ENCODE data around the gene PHACTR3.

PHACTR3 gene

DNA sequence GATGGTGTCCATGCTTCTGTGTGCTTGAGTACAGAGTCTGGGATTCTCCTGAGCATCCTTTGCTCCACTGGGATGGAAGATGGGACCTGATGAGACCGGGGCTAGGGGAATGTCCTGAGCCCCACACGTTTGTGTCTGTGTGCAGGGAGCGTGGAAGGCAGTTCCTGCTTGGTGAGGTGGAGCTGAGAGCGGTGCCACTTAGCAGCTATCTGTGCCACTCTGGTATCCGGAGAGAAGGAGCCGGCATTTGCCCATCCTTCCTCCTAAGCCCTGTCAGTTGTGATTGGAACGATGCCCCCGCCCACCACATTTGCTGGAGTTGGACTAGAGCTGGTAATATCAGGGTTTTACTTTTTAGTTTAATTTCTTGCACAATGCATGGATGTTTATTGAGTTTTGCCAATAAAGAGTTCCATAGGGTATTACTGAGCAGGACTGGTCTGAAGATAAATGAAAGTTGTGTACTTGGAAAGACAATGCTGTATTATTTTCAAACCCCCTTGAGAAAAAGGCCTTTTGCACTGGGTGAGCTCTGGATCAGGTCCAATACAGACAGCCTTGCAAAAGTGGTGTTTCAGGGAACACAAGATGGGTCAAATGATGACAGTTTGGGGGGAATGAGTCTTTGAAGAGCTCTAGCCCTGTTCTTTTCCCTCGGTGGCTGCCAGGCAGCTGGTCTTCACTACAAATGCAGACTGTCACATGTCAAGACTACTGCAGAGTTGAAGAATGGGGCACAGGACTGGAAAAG, 198.3 kb downstream of the PHACTR3 start:
- TF ChIP-seq, protein P1, sequence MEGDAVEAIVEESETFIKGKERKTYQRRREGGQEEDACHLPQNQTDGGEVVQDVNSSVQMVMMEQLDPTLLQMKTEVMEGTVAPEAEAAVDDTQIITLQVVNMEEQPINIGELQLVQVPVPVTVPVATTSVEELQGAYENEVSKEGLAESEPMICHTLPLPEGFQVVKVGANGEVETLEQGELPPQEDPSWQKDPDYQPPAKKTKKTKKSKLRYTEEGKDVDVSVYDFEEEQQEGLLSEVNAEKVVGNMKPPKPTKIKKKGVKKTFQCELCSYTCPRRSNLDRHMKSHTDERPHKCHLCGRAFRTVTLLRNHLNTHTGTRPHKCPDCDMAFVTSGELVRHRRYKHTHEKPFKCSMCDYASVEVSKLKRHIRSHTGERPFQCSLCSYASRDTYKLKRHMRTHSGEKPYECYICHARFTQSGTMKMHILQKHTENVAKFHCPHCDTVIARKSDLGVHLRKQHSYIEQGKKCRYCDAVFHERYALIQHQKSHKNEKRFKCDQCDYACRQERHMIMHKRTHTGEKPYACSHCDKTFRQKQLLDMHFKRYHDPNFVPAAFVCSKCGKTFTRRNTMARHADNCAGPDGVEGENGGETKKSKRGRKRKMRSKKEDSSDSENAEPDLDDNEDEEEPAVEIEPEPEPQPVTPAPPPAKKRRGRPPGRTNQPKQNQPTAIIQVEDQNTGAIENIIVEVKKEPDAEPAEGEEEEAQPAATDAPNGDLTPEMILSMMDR (IDR thresholded peaks at IDR 0.05; ENCODE audit: insufficient read depth, low read length, missing control alignments) = no peak
- ChIA-PET POLR2A (no interaction called here), CTCF (no interaction called here)
- no peak for DNase-seq (ENCODE audit: low read depth, low spot score)
- no peak overlapping the region for H3K4me3 ChIP-seq (ENCODE audit: low read depth, low read length)

DNA sequence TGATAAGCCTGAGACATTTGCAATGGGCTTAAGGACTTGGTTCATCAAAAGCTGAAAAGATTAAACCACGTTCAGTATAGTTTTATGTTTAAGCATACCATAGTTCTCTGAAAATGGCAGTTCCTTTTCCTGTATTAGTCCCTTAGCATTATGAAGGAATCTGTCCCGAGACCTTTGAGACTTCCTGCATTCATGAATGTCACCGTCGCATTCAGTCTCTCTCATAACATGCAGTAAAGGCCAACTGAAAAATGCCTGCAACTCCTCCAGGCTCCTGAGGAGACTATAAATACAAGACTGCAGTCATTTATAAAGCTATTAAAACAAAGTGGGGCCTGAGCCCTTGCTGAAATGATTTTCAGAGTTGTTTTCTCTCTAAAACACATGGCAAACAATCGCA, 200.0 kb downstream of the PHACTR3 start:
- ChIA-PET CTCF (no interaction called here), POLR2A (no interaction called here)
- H3K4me3 ChIP-seq (ENCODE audit: low read depth, low read length) = no peak overlapping the region
- no peak for DNase-seq (ENCODE audit: low read depth, low spot score)
- TF ChIP-seq, protein P1 (IDR thresholded peaks at IDR 0.05; ENCODE audit: insufficient read depth, low read length, missing control alignments) = no peak

DNA sequence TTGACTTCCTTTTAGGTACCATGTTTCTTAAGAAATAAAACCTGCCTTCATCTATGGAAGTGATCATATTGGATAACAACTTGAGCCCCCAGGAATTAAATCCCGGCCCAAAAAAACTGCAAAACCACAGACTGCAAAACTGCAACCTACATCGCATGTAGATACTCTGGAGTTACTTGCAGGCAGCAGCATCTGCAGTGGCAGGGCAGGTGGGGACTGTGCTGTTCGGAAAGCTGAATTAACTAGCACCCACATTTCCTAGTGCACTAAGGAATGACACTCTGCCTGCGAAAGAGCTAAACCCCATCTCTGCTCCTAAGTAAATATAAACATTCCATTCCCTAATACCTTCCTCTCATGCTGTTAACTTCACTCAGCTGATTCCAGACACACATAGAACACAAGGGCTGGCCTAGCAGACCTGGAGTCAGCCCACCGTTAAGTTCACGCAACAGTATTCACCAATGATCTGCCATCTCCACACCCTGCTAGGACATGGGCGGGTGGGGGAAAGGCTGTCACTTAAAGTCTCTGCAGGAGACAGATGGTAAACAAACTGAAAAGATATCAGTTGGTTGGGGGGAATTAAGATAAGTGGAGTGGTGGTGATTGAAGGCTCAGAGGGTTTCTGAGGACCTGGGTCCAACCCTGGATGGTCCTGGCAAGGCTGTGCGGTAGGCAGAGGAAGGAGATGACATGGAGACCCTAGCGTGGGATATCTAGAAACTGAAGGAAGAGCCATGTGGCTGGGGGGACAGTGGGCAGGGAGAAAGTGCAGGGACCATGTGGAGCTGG, 200.7 kb downstream of the PHACTR3 start:
- CTCF ChIA-PET = no interaction called here
- no peak for DNase-seq (ENCODE audit: low read depth, low spot score)
- POLR2A ChIA-PET = no interaction called here
- TF ChIP-seq, protein P1 (IDR thresholded peaks at IDR 0.05; ENCODE audit: insufficient read depth, low read length, missing control alignments) = no peak
- H3K4me3 ChIP-seq (ENCODE audit: low read depth, low read length) = no peak overlapping the region

DNA sequence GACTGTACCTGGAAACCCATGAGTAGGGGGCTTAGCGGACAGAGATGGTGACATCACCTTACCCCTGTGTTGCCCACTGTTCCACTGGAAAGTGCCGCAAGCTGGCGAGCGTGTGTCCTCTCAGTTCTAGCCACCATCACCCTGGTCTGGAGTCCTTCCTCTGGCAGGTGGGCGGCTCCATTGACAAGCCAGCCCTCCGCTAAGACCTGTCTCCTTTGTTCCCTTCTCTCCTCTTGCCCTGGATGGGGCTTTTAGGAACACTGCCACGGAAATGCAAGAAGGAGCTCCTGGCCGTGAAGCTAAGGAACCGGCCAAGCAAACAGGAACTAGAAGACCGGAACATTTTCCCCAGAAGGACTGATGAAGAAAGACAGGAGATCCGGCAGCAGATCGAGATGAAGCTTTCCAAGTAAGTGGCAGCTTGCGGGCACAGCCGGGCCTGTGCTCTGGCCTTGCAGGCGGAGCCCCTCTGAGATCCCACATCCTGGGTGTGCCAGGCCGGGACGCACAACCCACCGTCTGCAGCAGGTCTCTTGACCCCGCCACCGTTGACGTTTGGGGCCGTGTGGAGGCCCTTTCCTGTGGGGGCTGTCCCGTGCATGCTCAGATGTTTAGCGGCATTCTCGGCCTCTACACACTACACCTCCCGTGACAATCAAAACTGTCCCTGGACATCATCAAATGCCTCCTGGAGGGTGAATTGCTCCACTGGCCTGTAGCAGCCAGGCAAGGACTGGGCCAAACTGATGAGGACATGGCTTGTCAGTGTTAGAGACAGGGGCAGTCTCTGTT, 201.6 kb downstream of the PHACTR3 start:
- no peak overlapping the region for H3K4me3 ChIP-seq (ENCODE audit: low read depth, low read length)
- DNase-seq (ENCODE audit: low read depth, low spot score) = no peak
- TF ChIP-seq, protein P1 (IDR thresholded peaks at IDR 0.05; ENCODE audit: insufficient read depth, low read length, missing control alignments) = no peak
- ChIA-PET POLR2A (no interaction called here), CTCF (no interaction called here)

DNA sequence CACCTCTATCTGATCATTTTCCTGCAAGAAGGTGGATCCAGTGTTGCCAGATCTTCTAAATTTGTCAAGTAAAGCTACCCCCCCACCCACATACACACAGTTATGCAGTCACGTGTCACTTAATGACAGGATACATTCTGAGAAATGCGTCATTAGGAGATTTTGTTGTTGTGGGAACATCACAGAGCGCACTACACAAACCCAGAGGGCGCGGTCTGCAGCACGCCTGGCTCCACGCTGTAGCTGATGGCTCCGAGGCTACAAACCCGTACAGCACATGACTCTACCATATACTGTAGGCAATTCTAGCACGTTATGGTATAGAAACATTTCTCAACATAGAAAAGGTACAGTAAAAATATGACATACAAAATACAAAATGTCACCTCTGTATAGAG, 202.2 kb downstream of the PHACTR3 start:
- TF ChIP-seq, protein P1 (IDR thresholded peaks at IDR 0.05; ENCODE audit: insufficient read depth, low read length, missing control alignments) = no peak
- CTCF ChIA-PET = no interaction called here
- DNase-seq (ENCODE audit: low read depth, low spot score) = no peak
- no peak overlapping the region for H3K4me3 ChIP-seq (ENCODE audit: low read depth, low read length)
- POLR2A ChIA-PET = no interaction called here
